Psoas muscle (tissue), 8 donors: Measurements from ENCODE around the gene RESF1. TPM values are rescaled to one million over a fixed set of nuclear protein-coding genes. Genes with fewer than 3 reads are reported as not detected.

Experiments used
- ATAC-seq, 4 donors: fragments of 200-7000 bp; cut with Tn5 transposase; one replicate each; pipeline ENCODE4 v1.9.1; 2020; ENCODE audit warnings: moderate library complexity in 3 of 4, mild to moderate bottlenecking in 2 of 4
- DNase-seq, 2 donors: peaks; one replicate each; pipeline ENCODE4 v3.0.0-alpha.2; 2020
- H3K27ac ChIP-seq: fragments of 200-600 bp; one replicate; pipeline ENCODE4 v1.8.0; 2022
- H3K27me3 ChIP-seq, 3 donors: fragments of 200-600 bp in 1 of 3; one replicate each; pipeline versions ENCODE4 v1.6.1 to v1.8.0; 2013 to 2022; ENCODE audit warnings: low read length in 2 of 3, mild to moderate bottlenecking in 2 of 3, moderate library complexity in 1 of 3; ENCODE audit not compliant: insufficient read depth in 3 of 3
- H3K36me3 ChIP-seq, 2 donors: fragments of 200-600 bp in 1 of 2; one replicate each; pipeline versions ENCODE4 v1.6.1 to v1.8.0; 2013 to 2022; ENCODE audit warnings: low read depth in 1 of 2, mild to moderate bottlenecking in 1 of 2, moderate library complexity in 1 of 2; ENCODE audit not compliant: insufficient read depth in 1 of 2
- H3K4me1 ChIP-seq: fragments of 200-600 bp; one replicate; pipeline ENCODE4 v1.8.0; 2022
- H3K4me3 ChIP-seq: fragments of 200-600 bp; one replicate; pipeline ENCODE4 v1.8.0; 2022; ENCODE audit warnings: mild to moderate bottlenecking
- H3K9me3 ChIP-seq: fragments of 200-600 bp; one replicate; pipeline ENCODE4 v1.8.0; 2022
- WGBS, 3 donors: extraction: QIAGEN DNeasy Blood & Tissue Kit; methylation state at CpG; one replicate each; pipeline versions ENCODE4 v1.1.6 to v1.1.7; 2013; 5-methylcytosine and 5-hydroxymethylcytosine counted together
- intact Hi-C, 2 donors: fragments of 100-400 bp; cut with DNase I; formaldehyde crosslinking; loops; one replicate each; pipeline versions ENCODE4 v1.11.0 to v1.14.2; 2022
- polyA plus RNA-seq, 3 donors: library from polyadenylated mRNA; stranded (reverse); fragments of 200-250 nt; gene quantifications; one replicate each; pipeline ENCODE4 v1.2.3, GENCODE V29; 2013
- total RNA-seq, 4 donors: library from RNA; stranded (reverse); fragmentation: NEBNext Ultra II Directional in 2 of 4; extraction: Animal tissue kit (Norgen Biotek cat#: 25700) in 2 of 4; gene quantifications; one replicate each; pipeline versions ENCODE4 v1.2.1 to v1.2.4, GENCODE V29; 2021 to 2023
- TF ChIP-seq, protein P1 (sequence below): fragments of 200-600 bp; IDR thresholded peaks from one replicate; pipeline ENCODE4 v1.8.0; 2022; ENCODE audit warnings: antibody characterized with exemption
- donor health status: healthy with polysubstance abuse.
- donor health status: DM: no; HTN: no; CAD: no; lungs with moderate emphysema.
- donor health status: Bipolar disorder and iron deficiency.
- donor health status: healthy.
- donor health status: DM: yes; HTN: yes; CAD: no.
- donor health status: DM: no; HTN: no; CAD: no.
- donor health status: DM: no; HTN: no; CAD: no.
- donor health status: DM: yes; HTN: yes; CAD: no.

The RESF1 gene
- total and polyA plus RNA-seq, 7 donors, result 6.0 to 18.4 (median 14.0) TPM

DNA sequence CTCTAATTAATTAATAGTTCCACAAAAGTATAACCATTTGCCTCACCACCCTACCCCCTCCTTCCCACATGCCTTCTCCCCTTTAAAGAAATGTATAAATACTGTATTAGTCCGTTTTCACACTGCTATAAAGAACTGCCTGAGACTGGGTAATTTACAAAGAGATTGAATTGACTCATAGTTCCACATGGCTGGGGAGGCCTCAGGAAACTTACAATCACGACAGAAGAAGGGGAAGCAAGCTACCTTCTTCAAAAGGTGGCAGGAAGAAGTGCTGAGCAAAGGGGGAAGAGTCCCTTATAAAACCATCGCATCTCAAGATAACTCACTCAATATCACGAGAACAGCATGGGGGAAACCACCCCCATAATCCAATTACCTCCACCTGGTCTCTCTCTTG, 8.2 kb upstream of the RESF1 start:
- Histone ChIP-seq H3K4me1 (no peaks in the 10 kb centered on the region), H3K36me3 (no peaks in the 10 kb centered on the region), H3K9me3 (no peaks in the 10 kb centered on the region), H3K27me3 (no peaks in the 10 kb centered on the region), H3K4me3 (no peak overlapping the region), H3K27ac (no peak overlapping the region)
- DNase-seq (no peak), ATAC-seq (no peak)
- TF ChIP-seq, protein P1, sequence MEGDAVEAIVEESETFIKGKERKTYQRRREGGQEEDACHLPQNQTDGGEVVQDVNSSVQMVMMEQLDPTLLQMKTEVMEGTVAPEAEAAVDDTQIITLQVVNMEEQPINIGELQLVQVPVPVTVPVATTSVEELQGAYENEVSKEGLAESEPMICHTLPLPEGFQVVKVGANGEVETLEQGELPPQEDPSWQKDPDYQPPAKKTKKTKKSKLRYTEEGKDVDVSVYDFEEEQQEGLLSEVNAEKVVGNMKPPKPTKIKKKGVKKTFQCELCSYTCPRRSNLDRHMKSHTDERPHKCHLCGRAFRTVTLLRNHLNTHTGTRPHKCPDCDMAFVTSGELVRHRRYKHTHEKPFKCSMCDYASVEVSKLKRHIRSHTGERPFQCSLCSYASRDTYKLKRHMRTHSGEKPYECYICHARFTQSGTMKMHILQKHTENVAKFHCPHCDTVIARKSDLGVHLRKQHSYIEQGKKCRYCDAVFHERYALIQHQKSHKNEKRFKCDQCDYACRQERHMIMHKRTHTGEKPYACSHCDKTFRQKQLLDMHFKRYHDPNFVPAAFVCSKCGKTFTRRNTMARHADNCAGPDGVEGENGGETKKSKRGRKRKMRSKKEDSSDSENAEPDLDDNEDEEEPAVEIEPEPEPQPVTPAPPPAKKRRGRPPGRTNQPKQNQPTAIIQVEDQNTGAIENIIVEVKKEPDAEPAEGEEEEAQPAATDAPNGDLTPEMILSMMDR, result no peak
- 49 to 68% (median 68%) methylated on average over 4 of the region's 4 CpGs for WGBS, 3 donors
- intact Hi-C loops, result loop anchor here in 1 of 2 donors (10.0 kb wide), 1 partner anchor 296 kb away; the partner anchor contains the start of gene ETFBKMT

DNA sequence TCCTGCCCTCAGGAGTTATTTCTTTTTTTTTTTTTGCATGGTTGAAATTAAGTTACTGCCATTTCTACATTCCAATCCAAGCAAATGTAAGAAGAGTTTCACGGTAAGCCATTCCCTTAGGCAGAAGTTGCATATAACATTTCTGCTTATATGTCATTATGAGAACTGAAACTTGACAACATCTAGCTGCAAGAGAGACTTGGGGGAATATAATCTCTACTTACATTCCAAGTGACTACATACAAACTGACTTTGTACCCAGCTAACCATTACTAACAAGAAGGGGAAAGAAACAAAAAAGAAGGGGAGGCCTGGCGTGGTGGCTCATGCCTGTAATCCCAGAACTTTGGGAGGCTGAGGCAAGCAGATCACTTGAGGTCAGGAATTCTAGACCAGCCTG, 7.3 kb upstream of the RESF1 start:
- Histone ChIP-seq H3K4me1 (no peaks in the 10 kb centered on the region), H3K36me3 (no peaks in the 10 kb centered on the region), H3K4me3 (no peak overlapping the region), H3K9me3 (no peaks in the 10 kb centered on the region), H3K27ac (no peak overlapping the region), H3K27me3 (no peaks in the 10 kb centered on the region)
- TF ChIP-seq, protein P1, result no peak
- DNase-seq (no peak), ATAC-seq (no peak)
- WGBS, 3 donors, result 76 to 82% (median 77%) methylated on average over 2 of the region's 2 CpGs
- intact Hi-C loops, result loop anchor here in 1 of 2 donors (10.0 kb wide), 1 partner anchor 297 kb away; the partner anchor contains the start of gene ETFBKMT

DNA sequence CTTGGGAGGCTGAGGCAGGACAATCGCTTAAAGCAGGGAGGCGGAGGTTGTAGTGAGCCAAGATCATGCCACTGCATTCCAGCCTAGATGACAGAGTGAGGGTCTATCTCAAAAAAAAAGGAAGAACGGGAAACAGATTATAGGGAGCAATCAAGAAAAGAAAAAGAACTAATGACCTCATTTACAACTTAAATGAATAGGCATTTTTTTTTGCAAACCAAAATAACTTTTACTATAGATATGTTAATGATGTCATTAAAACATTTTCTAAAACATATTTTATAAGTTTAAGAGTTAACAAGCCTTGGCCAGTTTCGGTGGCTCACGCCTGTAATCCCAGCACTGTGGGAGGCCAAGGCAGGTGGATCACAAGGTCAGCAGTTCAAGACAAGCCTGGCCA, 6.8 kb upstream of the RESF1 start:
- TF ChIP-seq, protein P1, result no peak
- 83 to 94% (median 90%) methylated on average over 5 of the region's 5 CpGs for WGBS, 3 donors

DNA sequence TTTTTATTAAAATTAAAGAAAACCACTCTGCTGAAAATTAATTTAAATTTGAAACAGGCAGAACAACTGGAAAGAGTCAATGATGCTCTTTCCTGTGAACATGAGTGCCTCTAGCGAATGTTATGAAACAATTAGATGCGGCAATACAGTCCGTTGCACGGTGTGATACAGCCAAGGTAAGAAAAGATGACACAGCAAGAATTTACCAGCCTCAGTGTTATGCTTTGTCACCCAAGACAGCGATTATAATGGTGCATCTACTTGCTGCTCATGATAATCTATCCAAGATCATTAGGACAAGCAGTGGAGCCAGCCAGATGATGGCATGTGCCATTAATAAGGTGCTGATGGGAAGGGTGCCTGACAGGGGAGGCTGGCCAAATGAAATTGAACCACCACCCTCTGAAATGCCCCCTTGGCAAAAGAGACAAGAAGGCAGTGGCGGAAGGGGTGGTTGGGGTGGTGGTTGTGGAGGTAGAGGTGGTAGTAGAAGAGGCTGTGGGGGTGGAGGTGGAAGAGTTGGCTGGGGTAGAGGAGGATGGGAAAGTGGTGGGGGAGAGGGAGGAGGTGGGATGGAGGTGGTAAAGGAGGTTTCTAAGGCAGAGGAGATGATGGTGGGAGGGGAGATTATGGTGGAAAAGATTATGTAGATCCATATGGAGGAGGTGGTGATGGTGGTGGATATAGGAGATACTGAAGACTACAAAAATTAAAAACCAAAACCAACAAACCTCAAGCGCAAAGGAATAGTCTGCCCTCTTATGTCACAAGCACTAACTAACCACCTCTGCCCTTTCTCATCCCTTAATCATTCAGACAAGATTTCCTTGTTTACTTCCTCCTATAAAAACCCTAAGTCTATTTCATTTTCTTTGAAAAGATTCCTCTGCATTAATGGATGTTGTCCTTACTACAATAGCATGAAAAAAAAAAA, 4.0 kb upstream of the RESF1 start:
- no peaks in the 10 kb centered on the region for H3K4me1 ChIP-seq
- DNase-seq (no peak), ATAC-seq (no peak)
- no peak overlapping the region for H3K27ac ChIP-seq
- no peaks in the 10 kb centered on the region for H3K36me3 ChIP-seq
- no peak overlapping the region for H3K4me3 ChIP-seq
- no peaks in the 10 kb centered on the region for H3K27me3 ChIP-seq
- TF ChIP-seq, protein P1, result no peak
- H3K9me3 ChIP-seq, result no peaks in the 10 kb centered on the region
- 90 to 94% (median 92%) methylated on average over 7 of the region's 7 CpGs for WGBS, 3 donors
- intact Hi-C loops, result loop anchor here (5.0 to 10.0 kb wide), 2 partner anchors 293 to 300 kb away; partner anchors contain the start of gene ETFBKMT (in 1 of the 2)

More for the DNA sequence above, 6.8 kb upstream of the RESF1 start:
- ATAC-seq (no peak), DNase-seq (no peak)
- no peak overlapping the region for H3K27ac ChIP-seq
- intact Hi-C loops, result loop anchor here in 1 of 2 donors (10.0 kb wide), 1 partner anchor 298 kb away; the partner anchor contains the start of gene ETFBKMT
- H3K27me3 ChIP-seq, result no peaks in the 10 kb centered on the region
- H3K4me3 ChIP-seq, result no peak overlapping the region
- H3K4me1 ChIP-seq, result no peaks in the 10 kb centered on the region
- no peaks in the 10 kb centered on the region for H3K36me3 ChIP-seq
- no peaks in the 10 kb centered on the region for H3K9me3 ChIP-seq
